SKM-1 treated with dmso at 0.1 percent for 144 hours (cell line): ENCODE results near the gene PRR7.
"Not testable (repeated sequence)": the region's sequence is repeated elsewhere in the genome, so short reads cannot be mapped to it uniquely, and the experiment has no call there.

Source experiments
- DNase-seq: peaks from one replicate; lab custom pipeline; 2025; ENCODE audit not compliant: unreplicated experiment; lab: John Stamatoyannopoulos, UW

Gene PRR7, protein sequence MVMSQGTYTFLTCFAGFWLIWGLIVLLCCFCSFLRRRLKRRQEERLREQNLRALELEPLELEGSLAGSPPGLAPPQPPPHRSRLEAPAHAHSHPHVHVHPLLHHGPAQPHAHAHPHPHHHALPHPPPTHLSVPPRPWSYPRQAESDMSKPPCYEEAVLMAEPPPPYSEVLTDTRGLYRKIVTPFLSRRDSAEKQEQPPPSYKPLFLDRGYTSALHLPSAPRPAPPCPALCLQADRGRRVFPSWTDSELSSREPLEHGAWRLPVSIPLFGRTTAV

DNA sequence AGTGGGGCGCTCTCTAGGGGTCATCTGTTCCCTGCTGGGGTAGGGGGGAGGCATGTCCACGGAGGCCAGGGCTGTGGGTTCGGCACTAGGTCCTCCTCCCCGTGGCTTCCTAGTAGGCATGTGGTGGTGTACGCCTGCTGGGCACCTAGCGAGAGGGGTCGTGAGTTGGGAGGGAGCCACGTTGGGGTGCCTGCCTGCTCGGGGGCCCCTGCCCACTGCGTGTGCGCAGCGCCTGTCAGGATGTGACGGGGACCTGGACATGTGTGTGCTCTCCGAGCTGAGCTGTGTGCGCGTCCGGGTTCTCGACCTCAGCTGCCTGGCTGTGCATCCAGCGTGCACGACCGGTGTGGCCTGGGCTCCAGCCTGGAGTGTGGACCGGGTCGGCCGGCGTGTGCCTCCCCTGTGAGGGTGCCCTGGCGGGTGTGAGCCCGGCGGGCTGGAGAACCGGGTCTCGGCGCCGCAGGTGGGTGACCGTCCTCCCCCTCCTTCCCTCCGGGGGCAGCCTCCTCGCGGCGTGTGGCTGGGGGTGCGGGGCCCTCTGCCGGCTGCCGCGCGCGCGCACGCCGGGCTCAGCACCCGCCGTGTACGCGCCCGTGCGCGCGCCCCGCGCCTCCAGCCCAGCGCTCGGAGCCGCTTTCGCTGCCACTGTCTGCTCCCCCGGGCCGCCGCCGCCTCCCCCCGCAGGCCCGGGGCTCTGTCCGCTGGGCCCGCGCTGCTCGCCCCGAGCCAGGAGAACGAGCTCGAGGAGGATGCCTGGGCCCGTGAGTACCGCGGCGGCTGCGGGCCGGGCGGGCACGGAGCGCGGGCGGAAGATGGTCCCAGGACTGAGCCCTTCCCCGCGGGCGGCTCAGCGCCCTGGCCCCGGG is at the start of gene PRR7:
TSS of gene PRR7 (plus strand) at position 615 of the 866 bp plus-strand sequence. CDS start 8,254 bp downstream, outside the sequence.
- peak; percentile 75 for DNase-seq

DNA sequence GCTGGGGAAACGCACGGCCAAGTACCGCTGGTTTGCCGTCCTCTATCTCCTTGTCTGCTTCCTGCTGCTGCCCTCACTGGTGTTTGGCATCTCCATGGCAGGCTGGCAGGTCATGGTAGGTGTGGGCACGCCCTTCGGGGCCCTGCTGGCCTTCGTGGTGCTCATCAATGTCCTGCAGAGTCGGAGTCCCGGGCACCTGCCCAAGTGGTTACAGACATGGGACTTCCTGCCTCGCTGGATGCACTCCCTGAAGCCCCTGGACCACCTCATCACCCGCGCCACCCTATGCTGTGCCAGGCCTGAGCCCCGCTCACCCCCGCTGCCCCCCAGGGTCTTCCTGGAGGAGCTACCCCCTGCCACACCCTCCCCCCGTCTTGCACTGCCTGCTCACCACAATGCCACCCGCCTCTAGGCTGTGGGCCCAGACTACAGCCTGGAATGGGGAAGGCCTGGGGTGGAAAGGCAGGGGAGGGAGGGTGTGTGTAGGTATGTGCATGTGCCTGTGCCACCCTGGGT is 48.7 kb upstream of the PRR7 start:
- DNase-seq: no peak

DNA sequence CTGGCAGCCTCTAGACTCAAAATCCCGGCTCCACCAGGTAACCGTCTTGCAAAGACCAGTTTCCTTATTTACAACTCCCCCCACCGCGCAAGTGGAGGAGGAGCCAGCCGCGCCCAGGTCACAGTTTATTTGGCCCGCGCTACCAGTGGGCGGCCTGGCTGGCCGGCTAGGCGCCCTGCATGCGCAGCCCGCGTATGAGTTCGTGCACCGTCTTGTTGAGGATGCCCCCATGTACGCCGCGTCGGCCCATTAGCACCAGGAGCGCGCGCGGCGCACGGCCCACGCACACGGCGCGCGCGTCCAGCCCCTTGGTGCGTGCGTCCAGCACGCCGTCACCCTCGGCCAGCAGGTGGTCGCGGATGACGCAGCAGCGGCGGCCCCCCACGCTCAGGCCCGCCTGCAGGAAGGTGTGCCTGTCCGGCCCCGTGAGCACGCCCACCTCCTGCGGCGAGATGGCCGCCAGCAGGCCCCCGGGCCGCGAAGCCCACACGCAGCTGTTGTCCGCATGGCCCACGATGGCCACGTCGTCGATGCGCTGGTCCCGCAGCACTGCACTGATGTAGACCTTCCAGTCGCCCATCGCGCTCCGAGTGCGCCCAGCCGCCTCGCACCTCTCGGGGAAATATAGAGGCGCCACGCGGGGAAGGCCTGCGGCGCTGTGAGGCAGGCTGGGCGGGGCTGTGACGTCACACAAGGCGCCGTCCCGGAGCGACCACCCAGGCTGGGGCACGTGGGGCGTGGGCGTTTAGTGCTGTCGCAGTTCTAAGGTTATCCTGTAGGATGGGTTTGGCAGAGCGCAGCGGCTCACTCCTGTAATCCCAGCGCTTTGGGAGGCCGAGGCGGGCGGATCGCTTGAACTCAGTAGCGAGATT is 46.4 kb upstream of the PRR7 start, which contains the start of gene PFN3:
TSS of gene PFN3 (minus strand) at position 665 of the 872 bp plus-strand sequence. CDS start at position 580, 85 bp downstream.
- DNase-seq: no peak

DNA sequence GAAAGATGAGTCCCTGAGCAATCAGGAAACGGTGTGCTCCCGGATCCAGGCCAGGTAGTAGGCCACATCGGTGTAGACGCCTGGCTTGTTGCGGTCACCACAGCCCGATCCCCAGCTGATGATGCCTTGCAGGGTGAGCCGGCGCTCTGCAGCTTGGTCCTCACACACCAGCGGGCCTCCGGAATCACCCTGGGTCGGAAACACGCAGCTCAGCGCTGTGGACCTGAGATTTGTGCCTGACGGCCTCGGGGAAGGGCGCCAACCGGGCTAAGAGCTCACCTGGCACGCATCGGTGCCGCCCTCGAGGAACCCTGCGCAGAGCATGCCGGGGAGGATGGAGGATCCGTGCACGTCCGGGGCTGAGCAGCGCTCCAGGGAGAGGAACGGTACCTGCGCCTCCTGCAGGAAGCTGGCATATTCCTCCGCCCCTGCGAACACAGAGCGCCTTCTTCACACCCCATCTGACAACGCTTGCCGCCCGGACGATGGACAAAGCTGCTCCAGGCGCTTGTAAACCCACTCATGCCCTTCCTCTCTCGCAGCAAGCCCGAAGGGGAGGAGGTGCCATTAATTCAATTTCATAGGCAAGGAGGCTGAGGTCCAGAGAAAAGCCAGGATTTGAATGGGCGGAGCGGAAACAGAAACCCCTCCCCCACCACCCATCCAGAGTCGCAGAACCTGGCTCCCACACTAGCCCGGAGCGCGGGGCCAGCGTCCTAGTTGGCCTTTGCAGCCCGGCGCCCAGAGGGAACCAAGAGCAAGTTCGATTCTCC is 44.2 kb upstream of the PRR7 start:
- DNase-seq: no peak

DNA sequence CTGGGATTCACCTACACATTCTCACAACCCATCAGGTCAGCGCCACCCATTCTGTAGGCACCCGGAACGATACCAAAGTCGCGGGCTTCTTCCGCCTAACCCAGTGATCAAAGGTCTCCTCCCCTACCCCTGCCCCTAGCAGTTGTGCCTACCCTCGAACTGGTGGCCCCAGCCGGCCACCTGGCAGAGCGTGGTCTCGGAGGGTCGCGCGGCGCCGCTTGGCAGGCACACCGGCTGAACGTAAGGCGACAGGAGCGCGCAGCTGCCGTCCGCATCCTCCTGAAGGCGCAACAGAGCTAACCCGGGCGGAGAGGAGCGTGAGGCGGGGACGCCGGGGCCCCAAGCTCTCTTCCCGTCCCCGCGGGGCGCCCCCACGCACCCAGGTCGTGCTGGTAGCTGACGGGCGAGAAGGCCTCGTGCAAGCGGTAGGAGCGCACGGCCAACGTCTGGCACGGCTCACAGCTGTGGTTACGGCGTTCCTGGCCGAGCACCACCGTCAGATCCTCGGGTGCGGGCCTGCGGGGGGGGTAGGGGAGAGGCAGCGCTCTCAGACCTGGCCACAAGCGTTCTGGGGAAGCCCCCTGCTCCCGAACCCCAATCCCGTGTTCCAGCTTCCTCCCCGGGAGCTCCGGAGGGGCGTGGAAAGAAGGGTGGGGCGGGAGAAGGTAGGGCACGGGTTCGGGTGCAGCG is 43.4 kb upstream of the PRR7 start:
- DNase-seq: peak; percentile 68

DNA sequence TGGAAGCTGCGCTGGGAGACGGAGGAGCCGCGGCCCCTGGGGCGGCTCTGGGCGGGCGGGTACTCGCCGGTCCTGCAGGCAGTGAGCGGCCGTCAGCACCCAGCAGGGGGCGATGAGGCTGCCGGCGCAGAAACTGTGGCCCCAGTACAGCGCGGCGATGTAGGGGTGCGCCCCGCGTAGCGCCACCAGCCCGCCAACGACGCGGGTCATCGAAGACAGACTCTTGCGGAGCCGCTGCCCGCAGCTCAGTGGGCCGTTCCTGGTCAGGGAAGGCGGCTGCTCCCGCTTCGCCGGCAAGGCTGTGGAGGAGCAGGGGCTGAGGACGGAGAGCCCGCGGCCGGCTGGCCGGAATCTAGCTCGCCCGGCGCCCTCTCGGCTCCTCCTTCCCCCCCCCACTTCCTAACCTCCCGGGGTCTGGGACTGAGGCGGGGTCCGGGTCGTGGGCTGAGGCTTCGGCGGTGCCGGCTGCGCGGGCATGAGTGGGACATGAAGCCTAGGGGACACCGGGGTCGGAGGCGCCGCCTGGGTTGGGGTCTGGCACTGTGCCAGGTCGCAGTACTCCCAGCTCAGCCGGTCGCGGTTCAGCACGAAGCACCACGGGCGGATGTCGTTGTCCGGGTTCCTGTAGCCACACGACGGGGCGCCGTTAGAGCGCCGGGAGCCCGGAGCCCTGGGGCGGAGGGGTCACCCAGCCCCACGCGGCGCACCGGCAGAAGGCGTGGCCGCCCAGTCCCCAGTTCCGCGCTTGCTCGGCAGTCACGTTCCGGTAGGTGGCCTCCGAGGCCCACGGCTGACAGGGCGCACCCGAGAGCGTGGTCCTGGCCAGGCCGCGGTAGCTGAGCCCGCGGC is 42.6 kb upstream of the PRR7 start:
- DNase-seq: peak; percentile 69

DNA sequence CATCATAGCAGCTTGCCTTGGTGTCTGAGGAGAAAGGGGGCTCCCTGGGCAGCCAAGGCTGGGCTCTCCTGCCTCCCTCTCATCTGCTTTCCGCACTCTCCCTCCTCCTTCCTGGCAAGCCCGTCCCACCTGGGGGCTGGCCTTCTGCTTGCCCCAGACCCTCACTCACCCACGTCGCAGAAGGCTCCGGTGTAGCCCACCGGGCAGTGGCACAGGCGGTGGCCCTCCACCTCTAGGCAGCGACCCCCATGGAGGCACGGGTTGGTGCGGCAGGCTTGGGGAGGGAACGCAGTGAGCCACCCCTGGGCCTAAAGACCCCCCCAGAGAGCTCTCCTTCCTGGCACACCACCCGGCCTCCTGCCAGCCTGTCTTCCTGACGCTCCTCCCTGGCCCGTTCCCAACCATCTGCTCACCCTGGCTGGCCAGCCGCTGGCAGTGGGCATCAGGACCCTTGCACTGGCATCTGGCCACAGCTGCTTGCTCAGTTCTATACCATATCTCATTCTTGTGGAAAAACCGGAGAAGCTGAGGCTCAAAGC is 41.9 kb upstream of the PRR7 start:
- no peak for DNase-seq

DNA sequence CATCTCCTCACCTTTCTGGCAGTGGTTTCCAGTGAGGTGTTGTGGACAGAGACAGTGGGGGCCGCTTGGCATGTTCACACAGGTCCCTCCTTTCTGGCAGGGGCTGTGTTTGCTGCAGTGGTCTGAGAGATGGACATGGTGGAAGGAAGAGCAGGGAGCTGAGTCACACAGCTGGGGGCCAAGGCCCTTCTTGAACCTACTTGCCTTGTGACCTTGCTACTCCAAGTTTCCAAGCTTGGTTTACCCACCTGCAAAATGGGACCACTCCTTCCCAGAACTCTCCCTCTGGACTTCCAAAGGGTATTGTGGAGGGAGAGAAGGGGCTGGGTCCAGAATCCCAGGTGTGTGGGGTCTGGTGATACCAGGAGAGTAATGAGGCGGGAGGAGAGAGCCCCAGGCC is 41.3 kb upstream of the PRR7 start:
- DNase-seq: no peak

DNA sequence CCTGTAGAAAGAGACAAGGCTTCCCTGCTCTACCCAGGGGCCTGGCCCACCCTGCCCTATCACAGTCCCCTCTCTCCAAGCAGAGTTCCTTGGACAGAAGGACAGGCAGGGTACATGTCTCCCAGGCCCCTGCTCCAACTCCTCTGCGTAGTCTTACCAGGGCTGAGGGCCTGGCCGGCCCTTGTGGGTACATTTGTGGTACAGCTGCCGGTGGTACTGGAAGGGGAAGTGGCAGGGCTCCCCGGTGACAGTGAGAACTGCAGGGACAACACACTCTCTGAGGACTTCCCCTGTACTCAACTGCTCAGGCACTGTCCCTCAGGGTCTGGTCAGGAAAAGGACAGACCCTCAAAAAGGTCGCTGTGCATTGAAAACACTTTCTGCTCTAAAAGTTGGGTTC is 40.8 kb upstream of the PRR7 start:
- DNase-seq: peak; percentile 54

DNA sequence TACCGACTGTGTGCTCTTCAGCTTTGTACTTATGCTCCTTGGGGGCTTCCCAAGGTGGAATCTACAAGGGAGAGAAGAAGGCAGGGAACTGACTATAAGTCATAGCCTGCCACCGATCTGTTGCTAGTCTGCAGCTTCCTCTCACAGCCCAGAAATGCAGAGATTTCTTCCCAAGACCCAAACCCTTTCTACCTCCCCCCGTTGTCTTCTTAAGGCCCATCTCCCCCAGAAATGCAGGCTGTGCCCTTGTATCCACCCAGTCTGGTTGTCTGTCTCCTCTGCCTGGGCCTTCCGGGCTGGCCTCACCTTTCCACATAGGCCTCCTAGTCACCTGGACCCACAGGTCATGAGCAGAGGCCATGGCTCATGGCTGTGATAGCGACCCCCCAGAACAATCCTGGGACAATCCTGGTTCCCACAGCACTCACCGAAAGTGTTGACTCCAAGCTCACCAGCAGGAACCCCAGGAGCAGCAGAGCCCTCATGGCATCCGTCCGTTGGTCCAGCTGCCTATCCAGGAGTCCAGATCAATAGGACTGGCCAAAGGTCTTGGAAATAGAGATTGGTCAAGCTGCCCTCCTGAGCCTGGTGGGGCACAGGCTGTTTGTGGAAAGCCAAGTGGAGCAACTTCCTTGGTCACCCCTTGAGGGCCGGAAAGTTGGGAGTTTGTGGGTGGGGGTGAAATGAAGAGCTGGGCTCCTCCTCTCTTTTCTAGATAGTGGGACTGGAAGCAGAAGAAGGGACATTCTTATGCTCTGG is 37.4 kb upstream of the PRR7 start, which contains the start of gene F12:
TSS of gene F12 (minus strand) at position 522 of the 759 bp plus-strand sequence. CDS start at position 485, 37 bp downstream.
- no peak for DNase-seq

DNA sequence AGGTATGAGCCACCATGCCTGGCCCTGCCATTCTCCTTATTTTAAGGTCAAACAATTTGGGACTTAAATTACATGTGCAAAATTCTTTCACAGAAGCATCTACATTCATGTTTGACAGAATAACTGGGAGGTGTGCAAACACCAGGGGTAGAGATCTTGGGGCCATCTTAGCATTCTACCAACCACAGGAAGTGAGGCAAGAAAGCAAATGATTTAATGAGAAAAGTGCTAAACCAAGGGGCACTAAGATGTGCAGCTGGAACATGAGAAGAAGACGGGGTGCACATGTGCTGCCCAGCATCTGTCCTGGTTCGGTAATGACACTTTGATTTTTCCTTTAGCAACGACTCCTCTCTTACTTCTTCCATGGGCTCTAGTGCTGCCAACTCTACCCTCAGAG is 36.0 kb upstream of the PRR7 start:
- DNase-seq: no peak

DNA sequence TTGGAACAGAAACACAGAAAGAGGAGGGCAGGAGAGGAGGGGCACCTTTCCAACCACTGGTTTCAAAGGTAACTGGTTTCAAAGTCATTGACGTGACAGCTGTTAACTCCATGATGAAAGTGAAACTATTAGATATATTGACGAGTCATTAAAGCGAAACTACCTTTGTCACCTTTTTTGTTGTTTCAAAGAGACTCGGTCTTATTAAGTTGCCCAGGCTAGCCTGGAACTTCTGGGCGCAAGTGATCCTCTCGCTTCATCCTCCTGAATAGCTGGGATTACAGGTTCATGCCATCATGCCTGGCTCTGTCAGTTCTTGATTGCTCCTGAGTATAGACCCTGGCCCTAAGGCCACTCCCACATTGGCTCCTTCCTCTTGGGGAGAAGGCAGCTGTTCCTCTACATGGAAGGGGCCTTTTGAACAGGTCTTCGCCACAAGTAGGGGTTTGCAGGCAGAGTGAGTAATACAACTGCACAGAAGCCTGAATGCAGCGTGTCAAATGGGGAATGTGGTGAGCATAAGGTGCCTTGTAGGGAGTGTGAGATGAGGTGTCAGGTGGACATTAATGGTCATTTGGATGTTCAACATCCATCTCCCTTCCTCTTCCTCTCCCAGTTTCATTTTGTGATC is 33.9 kb upstream of the PRR7 start:
- no peak for DNase-seq

DNA sequence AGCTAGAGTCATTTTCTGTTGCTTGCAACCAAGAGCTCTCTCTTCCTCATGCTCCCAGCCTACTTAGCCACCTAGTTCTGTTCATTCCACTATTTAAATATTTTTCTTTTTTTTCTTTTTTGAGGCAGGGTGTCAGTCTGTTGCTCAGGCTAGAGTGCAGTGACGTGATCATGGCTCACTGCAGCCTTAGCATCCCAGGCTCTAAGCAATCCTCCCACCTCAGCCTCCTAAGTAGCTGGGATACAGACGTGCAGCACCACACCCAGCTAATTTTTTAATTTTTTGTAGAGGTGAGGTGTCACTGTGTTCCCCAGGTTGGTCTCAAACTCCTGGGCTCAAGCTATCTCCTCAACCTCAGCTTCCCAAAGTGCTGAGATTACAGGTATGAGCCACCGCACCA is 32.1 kb upstream of the PRR7 start:
- no peak for DNase-seq

DNA sequence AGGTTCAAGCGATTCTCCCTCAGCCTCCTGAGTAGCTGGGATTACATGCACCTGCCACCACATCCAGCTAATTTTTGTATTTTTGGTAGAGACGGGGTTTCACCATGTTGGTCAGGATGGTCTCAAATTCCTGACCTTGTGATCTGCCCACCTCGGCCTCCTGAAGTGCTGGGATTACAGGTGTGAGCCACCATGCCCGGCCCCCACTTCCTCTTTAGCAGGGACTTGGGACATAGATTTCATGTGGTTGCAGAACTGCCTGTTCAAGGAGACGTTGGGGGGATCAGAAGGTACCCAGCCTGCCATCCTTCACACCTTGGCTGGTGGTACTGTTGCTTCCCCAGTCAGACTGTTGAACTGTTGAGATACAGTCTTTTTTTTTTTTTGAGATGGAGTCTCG is 29.5 kb upstream of the PRR7 start:
- not testable (repeated sequence) for DNase-seq

DNA sequence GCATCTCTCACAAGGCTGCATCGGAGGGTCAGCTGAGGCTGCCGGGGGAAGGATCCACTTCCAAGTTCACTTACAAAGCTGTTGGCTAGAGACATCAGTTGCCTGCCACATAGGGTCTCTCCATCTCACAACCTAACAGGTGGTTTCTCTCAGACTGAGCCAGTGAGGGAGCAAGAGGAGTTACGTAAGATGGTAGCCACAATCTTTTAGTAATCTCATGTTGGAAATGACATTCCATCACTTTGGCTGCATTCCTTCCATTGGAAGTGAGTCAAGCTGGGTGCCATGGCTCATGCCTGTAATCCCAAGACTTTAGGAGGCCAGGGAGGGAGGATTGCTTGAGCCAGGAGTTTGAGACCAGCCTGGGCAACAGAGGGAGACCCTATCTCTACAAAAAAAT is 27.6 kb upstream of the PRR7 start:
- DNase-seq: no peak

DNA sequence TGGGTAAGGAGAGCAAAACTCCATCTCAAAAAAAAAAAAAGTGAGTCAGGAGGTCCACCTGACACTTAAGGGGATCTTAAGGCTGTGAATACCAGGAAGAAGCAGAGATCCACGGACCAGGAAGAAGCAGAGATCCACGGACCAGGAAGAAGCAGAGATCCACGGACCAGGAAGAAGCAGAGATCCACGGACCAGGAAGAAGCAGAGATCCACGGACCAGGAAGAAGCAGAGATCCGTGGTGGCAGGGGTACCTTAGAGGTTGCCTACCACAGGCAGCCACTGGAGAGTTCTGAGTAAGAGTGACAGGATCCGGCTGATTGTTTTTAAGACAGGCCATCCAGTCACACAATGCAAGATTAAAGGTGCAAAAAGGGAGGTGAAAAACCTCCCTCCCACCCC is 26.1 kb upstream of the PRR7 start:
- DNase-seq: not testable (repeated sequence)
